Measurements from ENCODE around the gene LLPH.

Gene LLPH

GRCh38 chr12:66090157-66090556, 40.4 kb downstream of the LLPH start:
- DNase-seq: no peak

- DNase-seq: peak in 8 of 14 donors; percentile 0 to 25 (median 4)
These were observed 43.1 kb downstream of the LLPH start for GRCh38 chr12:66087365-66087943.

GRCh38 chr12:66085998-66086397, 44.6 kb downstream of the LLPH start:
- no peak for DNase-seq

- no peak for DNase-seq
These were observed 45.3 kb downstream of the LLPH start for GRCh38 chr12:66085213-66085612.

GRCh38 chr12:66083766-66084165, 46.8 kb downstream of the LLPH start:
- no peak for DNase-seq

- no peak for DNase-seq
These were observed 47.8 kb downstream of the LLPH start for GRCh38 chr12:66082744-66083143.

- DNase-seq: no peak
These were observed 49.8 kb downstream of the LLPH start for GRCh38 chr12:66080791-66081190.

GRCh38 chr12:66077542-66077941, 53.0 kb downstream of the LLPH start:
- DNase-seq: no peak

- no peak for DNase-seq
These were observed 56.0 kb downstream of the LLPH start for GRCh38 chr12:66074561-66074960.

GRCh38 chr12:66072566-66072965, 58.0 kb downstream of the LLPH start:
- DNase-seq: no peak

- DNase-seq: no peak
These were observed 58.4 kb downstream of the LLPH start for GRCh38 chr12:66072135-66072534.

GRCh38 chr12:66071549-66071948, 59.0 kb downstream of the LLPH start:
- DNase-seq: no peak

- DNase-seq: peak in 1 of 14 donors; percentile 1
These were observed 60.0 kb downstream of the LLPH start for GRCh38 chr12:66070378-66071120.

GRCh38 chr12:66066929-66067523, 63.5 kb downstream of the LLPH start:
- no peak for DNase-seq
